Endothelial cell of umbilical vein (primary cell): ENCODE data around the gene GSTO2. TPM values are rescaled to one million over a fixed set of nuclear protein-coding genes. Genes with fewer than 3 reads are reported as not detected.

ENCODE experiments used
- BruUV-seq: library from RNA; stranded (reverse); fragments of 400-500 nt; replicated peaks from 2 replicates; lab custom pipeline; 2021; lab: Mats Ljungman, UMichigan
- CTCF ChIA-PET: fragments of 300-600, 350-600 bp; sonication (Branson Sonifier 250); formaldehyde crosslinking; loops from one replicate; lab custom pipeline; 2021; ENCODE audit warnings: antibody characterized with exemption, inconsistent platforms; lab: Charles Lee
- POLR2A ChIA-PET: fragments of 300-600, 350-600 bp; sonication (Branson Sonifier 250); formaldehyde crosslinking; loops from one replicate; lab custom pipeline; 2021; ENCODE audit warnings: antibody characterized with exemption, inconsistent platforms; lab: Charles Lee
- DNase-seq: peaks from one replicate; pipeline ENCODE4 v3.0.0-alpha.2; 2011; ENCODE audit warnings: low read depth, low spot score
- FAIRE-seq: peaks from 2 replicates; lab custom pipeline; 2011; peaks lifted over from hg19 to GRCh38; lab: Jason Lieb, UNC
- H2AFZ ChIP-seq: 2 replicates; pipeline ENCODE4 v1.6.0; 2012; ENCODE audit warnings: low read depth, low read length, control low read depth, inconsistent platforms
- H3K27ac ChIP-seq: 2 replicates; pipeline ENCODE4 v1.5.1; 2011; ENCODE audit warnings: low read depth, mild to moderate bottlenecking, control low read depth, low read length, moderate library complexity; ENCODE audit not compliant: insufficient read depth
- H3K27me3 ChIP-seq, 2 experiments: 2 replicates each; pipeline versions ENCODE4 v1.6.0 to v1.6.1; 2011; ENCODE audit warnings: low read length in 2 of 2, mixed read lengths in 1 of 2; ENCODE audit not compliant: control insufficient read depth in 2 of 2, insufficient read depth in 2 of 2
- H3K36me3 ChIP-seq, 2 experiments: 2 replicates in 1 of 2; 3 replicates in 1 of 2; pipeline ENCODE4 v1.5.1; 2011; ENCODE audit warnings: low read length in 2 of 2, mild to moderate bottlenecking in 1 of 2, moderate library complexity in 1 of 2; ENCODE audit not compliant: control insufficient read depth in 2 of 2, insufficient read depth in 2 of 2; ENCODE audit errors: extremely low read depth in 1 of 2
- H3K4me1 ChIP-seq: 3 replicates; pipeline ENCODE4 v1.5.1; 2011; ENCODE audit warnings: mild to moderate bottlenecking, low read length; ENCODE audit not compliant: control insufficient read depth, insufficient read depth; ENCODE audit errors: extremely low read depth
- H3K4me2 ChIP-seq: 2 replicates; pipeline ENCODE4 v1.6.1; 2011; ENCODE audit warnings: low read length, control low read depth, mixed read lengths; ENCODE audit not compliant: insufficient read depth
- H3K4me3 ChIP-seq, 3 experiments: fragments of 200-600 bp in 1 of 3; sonication (generic), shearing (Covaris generic) in 1 of 3; replicated peaks in 1 of 3; 2 replicates each; pipeline ENCODE4 v1.5.1; 2011 to 2016; ENCODE audit warnings: control low read depth in 3 of 3, low read length in 3 of 3, mild to moderate bottlenecking in 2 of 3, inconsistent platforms in 1 of 3, low read depth in 1 of 3, moderate library complexity in 1 of 3; ENCODE audit not compliant: insufficient read depth in 1 of 3
- H3K79me2 ChIP-seq: 2 replicates; pipeline ENCODE4 v1.6.0; 2012; ENCODE audit warnings: low read length, inconsistent platforms; ENCODE audit not compliant: control insufficient read depth, insufficient read depth
- H3K9ac ChIP-seq: replicated peaks from 2 replicates; pipeline ENCODE3; 2011; ENCODE audit warnings: low read length, control low read depth; ENCODE audit not compliant: insufficient read depth; ENCODE audit errors: extremely low read depth
- H3K9me1 ChIP-seq: replicated peaks from 3 replicates; pipeline ENCODE4 v1.6.0; 2011; ENCODE audit warnings: mild to moderate bottlenecking, low read length; ENCODE audit not compliant: control insufficient read depth, insufficient read depth; ENCODE audit errors: extremely low read depth
- H3K9me3 ChIP-seq: replicated peaks from 2 replicates; pipeline ENCODE4 v1.5.1; 2012; ENCODE audit warnings: low read length, inconsistent platforms; ENCODE audit not compliant: control insufficient read depth, insufficient read depth
- H4K20me1 ChIP-seq: replicated peaks from 2 replicates; pipeline ENCODE3; 2011; ENCODE audit warnings: mild to moderate bottlenecking, low read length; ENCODE audit not compliant: control insufficient read depth, insufficient read depth; ENCODE audit errors: extremely low read depth
- EZH2 ChIP-seq: IDR thresholded peaks from 2 replicates; pipeline ENCODE4 v1.6.1; 2012; ENCODE audit warnings: borderline replicate concordance, low read depth, mild to moderate bottlenecking, moderate library complexity, low read length, inconsistent platforms; ENCODE audit not compliant: severe bottlenecking
- FOS ChIP-seq: IDR thresholded peaks from 2 replicates; pipeline ENCODE4 v1.6.1; 2011; ENCODE audit warnings: mild to moderate bottlenecking, low read length, moderate library complexity, borderline replicate concordance; ENCODE audit not compliant: insufficient read depth
- GATA2 ChIP-seq: IDR thresholded peaks from 2 replicates; pipeline ENCODE4 v1.7.0; 2011; ENCODE audit warnings: low read depth, mild to moderate bottlenecking, moderate library complexity, mixed read lengths, low read length; ENCODE audit not compliant: insufficient read length, insufficient read depth
- JUN ChIP-seq: IDR thresholded peaks from 2 replicates; pipeline ENCODE4 v1.6.1; 2011; ENCODE audit warnings: borderline replicate concordance, low read depth; ENCODE audit not compliant: insufficient read length, insufficient read depth
- MYC ChIP-seq: IDR thresholded peaks from one replicate; pipeline ENCODE4 v1.6.1; 2011; ENCODE audit warnings: mild to moderate bottlenecking, low read depth, low read length
- POLR2A ChIP-seq: IDR thresholded peaks from 2 replicates; pipeline ENCODE4 v1.6.1; 2012; ENCODE audit warnings: low read depth, mild to moderate bottlenecking, control low read depth, low read length
- POLR2AphosphoS5 ChIP-seq: IDR thresholded peaks from 2 replicates; pipeline ENCODE4 v1.6.1; 2012; ENCODE audit warnings: low read depth, mild to moderate bottlenecking, control low read depth, low read length, moderate library complexity; ENCODE audit not compliant: insufficient read depth
- dilution Hi-C: fragments of 300-500 bp; cut with MboI; formaldehyde crosslinking; loops from one replicate; pipeline ENCODE4 v1.15.0; 2019; ENCODE audit warnings: low sequenced_read_pairs; ENCODE audit not compliant: extremely low pct_ligation_motif_present
- intact Hi-C: fragments of 100-400 bp; cut with micrococcal nuclease; formaldehyde crosslinking; loops from one replicate; pipeline ENCODE4 v1.10.0; 2022
- polyA plus RNA-seq, 4 experiments: library from polyadenylated mRNA; depleted of rRNA in 3 of 4; stranded (reverse) in 3 of 4; unstranded in 1 of 4; fragments of >200 nt; gene quantifications; 2 replicates each; pipeline versions ENCODE4 v1.2.1 to v1.2.3, GENCODE V29; 2011 to 2012; ENCODE audit warnings: missing spikeins in 1 of 4
- total RNA-seq: library from RNA; stranded (reverse); gene quantifications from 2 replicates; pipeline ENCODE4 v1.2.3, GENCODE V29; 2021
- TF ChIP-seq, protein P1 (sequence below), 2 donors: IDR thresholded peaks; 1 replicate in 1 of 2; 2 replicates in 1 of 2; pipeline ENCODE4 v1.5.1; 2011; ENCODE audit warnings: low read length in 2 of 2, mild to moderate bottlenecking in 2 of 2, moderate library complexity in 2 of 2, control low read depth in 1 of 2, inconsistent platforms in 1 of 2, low read depth in 1 of 2; ENCODE audit not compliant: insufficient read depth in 1 of 2; ENCODE audit errors: extremely low read depth in 1 of 2
- TF ChIP-seq, protein P2 (sequence below): IDR thresholded peaks from 2 replicates; pipeline ENCODE4 v1.6.1; 2011; ENCODE audit not compliant: insufficient read depth, insufficient read length

GSTO2 gene
- total and polyA plus RNA-seq, 2 donors (not counting 3 experiments of a cell fraction or from before 2014, with no cell fraction given): 0.84 to 1.4 TPM

- Histone ChIP-seq H3K36me3 (no peaks in the 10 kb centered on the region), H2AFZ (no peak overlapping the region), H3K4me1 (peaks cover 50% of the 10 kb centered on the region), H3K79me2 (peaks cover 100% of the 10 kb centered on the region), H3K27me3 (no peaks in the 10 kb centered on the region), H3K4me3 (no peak overlapping the region), H3K27ac (no peak overlapping the region), H3K9me3 (no peaks in the 10 kb centered on the region), H3K4me2 (no peak overlapping the region), H3K9me1 (no peaks in the 10 kb centered on the region), H4K20me1 (peaks cover 5% of the 10 kb centered on the region), H3K9ac (no peak overlapping the region)
- ChIA-PET POLR2A (interaction anchor here (0.6 kb wide), 1 partner anchor 13 kb away, joined by 4 read pairs; no protein-coding TSS in a partner anchor), CTCF (interaction anchor here (1.6 to 3.2 kb wide), 3 partner anchors 11 to 30 kb away, joined by 4 to 19 read pairs (median 15); no protein-coding TSS in a partner anchor)
- TF ChIP-seq, protein P1, sequence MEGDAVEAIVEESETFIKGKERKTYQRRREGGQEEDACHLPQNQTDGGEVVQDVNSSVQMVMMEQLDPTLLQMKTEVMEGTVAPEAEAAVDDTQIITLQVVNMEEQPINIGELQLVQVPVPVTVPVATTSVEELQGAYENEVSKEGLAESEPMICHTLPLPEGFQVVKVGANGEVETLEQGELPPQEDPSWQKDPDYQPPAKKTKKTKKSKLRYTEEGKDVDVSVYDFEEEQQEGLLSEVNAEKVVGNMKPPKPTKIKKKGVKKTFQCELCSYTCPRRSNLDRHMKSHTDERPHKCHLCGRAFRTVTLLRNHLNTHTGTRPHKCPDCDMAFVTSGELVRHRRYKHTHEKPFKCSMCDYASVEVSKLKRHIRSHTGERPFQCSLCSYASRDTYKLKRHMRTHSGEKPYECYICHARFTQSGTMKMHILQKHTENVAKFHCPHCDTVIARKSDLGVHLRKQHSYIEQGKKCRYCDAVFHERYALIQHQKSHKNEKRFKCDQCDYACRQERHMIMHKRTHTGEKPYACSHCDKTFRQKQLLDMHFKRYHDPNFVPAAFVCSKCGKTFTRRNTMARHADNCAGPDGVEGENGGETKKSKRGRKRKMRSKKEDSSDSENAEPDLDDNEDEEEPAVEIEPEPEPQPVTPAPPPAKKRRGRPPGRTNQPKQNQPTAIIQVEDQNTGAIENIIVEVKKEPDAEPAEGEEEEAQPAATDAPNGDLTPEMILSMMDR (IDR thresholded peaks at IDR 0.05; ENCODE audit: extremely low read depth in 1 of 2, insufficient read depth in 1 of 2, low read depth in 1 of 2, low read length in 2 of 2): no peak
- TF ChIP-seq POLR2AphosphoS5 (no peak), EZH2 (no peak), MYC (no peak), JUN (no peak), GATA2 (no peak), FOS (no peak), POLR2A (no peak)
- TF ChIP-seq, protein P2, sequence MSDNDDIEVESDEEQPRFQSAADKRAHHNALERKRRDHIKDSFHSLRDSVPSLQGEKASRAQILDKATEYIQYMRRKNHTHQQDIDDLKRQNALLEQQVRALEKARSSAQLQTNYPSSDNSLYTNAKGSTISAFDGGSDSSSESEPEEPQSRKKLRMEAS: no peak
- dilution Hi-C loops: no loop called here
- FAIRE-seq (no peak), DNase-seq (no peak)
- no TSS peak for BruUV-seq
- intact Hi-C loops: no loop called here
Measured at GRCh38 chr10:104323085-104323484, 54.1 kb downstream of the GSTO2 start.
